Measurements from ENCODE around the gene FHL2.
"Not testable (repeated sequence)": the region's sequence is repeated elsewhere in the genome, so short reads cannot be mapped to it uniquely, and the experiment has no call there.

The FHL2 gene

GRCh38 chr2:105335469-105335868, 63.4 kb downstream of the FHL2 start:
- no peak for DNase-seq

GRCh38 chr2:105334211-105334610, 64.6 kb downstream of the FHL2 start:
- DNase-seq = no peak

- DNase-seq = no peak
Observed at GRCh38 chr2:105330681-105331375, 68.0 kb downstream of the FHL2 start.

GRCh38 chr2:105329561-105330495, 69.0 kb downstream of the FHL2 start, which contains the start of gene TGFBRAP1:
TSS of gene TGFBRAP1 (minus strand) at chr2:105329735. CDS start at chr2:105308301, 21,434 bp downstream.
- DNase-seq = peak; percentile 53

GRCh38 chr2:105329197-105329554, 69.7 kb downstream of the FHL2 start:
- DNase-seq = no peak

- peak; percentile 17 for DNase-seq
Observed at GRCh38 chr2:105328281-105329196, 70.3 kb downstream of the FHL2 start.

GRCh38 chr2:105327690-105328089, 71.2 kb downstream of the FHL2 start:
- no peak for DNase-seq

- DNase-seq = not testable (repeated sequence)
Observed at GRCh38 chr2:105327271-105327670, 71.6 kb downstream of the FHL2 start.

GRCh38 chr2:105325389-105325963, 73.4 kb downstream of the FHL2 start:
- DNase-seq = no peak

- no peak for DNase-seq
Observed at GRCh38 chr2:105324732-105325131, 74.1 kb downstream of the FHL2 start.

- no peak for DNase-seq
Observed at GRCh38 chr2:105324101-105324500, 74.8 kb downstream of the FHL2 start.

- no peak for DNase-seq
Observed at GRCh38 chr2:105323111-105323510, 75.7 kb downstream of the FHL2 start.

GRCh38 chr2:105321875-105322646, 76.8 kb downstream of the FHL2 start:
- DNase-seq = no peak

GRCh38 chr2:105320651-105321215, 78.1 kb downstream of the FHL2 start:
- no peak for DNase-seq

GRCh38 chr2:105317937-105318336, 80.9 kb downstream of the FHL2 start:
- no peak for DNase-seq

- DNase-seq = no peak
Observed at GRCh38 chr2:105315314-105315713, 83.5 kb downstream of the FHL2 start.

GRCh38 chr2:105313877-105314276, 85.0 kb downstream of the FHL2 start:
- no peak for DNase-seq

Measured in activated naive CD4-positive, alpha-beta T cell treated with Interleukin-2 at 50 U/mL for 16 hours (primary cell).